Esophagus muscularis mucosa (tissue), 3 donors: ENCODE measurements around the gene SPZ1.

Experiments used
- POLR2A ChIP-seq: fragments of 450-650 bp; IDR thresholded peaks from one replicate; pipeline ENCODE4 v1.6.1; 2017; ENCODE audit warnings: antibody characterized with exemption, moderate library complexity, mild to moderate bottlenecking, low read depth
- TF ChIP-seq, protein P1 (sequence below), 3 experiments: fragments of 200-600 bp in 2 of 3; fragments of 450-650 bp in 1 of 3; sonication (generic) in 2 of 3; IDR thresholded peaks; one replicate each; pipeline ENCODE4 v1.5.1; 2017 to 2019; ENCODE audit warnings: antibody characterized with exemption in 3 of 3, mild to moderate bottlenecking in 2 of 3, moderate library complexity in 1 of 3

DNA sequence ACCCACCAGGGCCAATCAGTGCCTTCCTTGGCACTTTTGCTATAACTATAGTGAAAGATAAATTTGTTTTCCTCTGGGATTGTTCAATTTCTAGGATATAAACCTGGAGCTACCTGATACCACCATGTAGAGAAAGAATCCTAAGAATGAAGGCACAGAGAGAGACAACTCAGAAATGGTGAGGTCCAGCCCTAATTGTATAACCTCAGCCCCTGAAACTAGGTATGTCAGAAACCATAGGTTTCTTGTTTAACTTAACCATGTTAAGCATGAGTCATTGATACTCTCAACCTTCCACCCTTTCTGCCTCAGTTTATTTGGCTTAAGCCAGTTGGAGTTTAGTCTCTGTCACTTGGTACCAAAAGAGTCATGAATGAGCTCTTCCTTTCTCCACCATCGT is 4.6 kb upstream of the SPZ1 start:
- TF ChIP-seq POLR2A: no peak
- TF ChIP-seq, protein P1, sequence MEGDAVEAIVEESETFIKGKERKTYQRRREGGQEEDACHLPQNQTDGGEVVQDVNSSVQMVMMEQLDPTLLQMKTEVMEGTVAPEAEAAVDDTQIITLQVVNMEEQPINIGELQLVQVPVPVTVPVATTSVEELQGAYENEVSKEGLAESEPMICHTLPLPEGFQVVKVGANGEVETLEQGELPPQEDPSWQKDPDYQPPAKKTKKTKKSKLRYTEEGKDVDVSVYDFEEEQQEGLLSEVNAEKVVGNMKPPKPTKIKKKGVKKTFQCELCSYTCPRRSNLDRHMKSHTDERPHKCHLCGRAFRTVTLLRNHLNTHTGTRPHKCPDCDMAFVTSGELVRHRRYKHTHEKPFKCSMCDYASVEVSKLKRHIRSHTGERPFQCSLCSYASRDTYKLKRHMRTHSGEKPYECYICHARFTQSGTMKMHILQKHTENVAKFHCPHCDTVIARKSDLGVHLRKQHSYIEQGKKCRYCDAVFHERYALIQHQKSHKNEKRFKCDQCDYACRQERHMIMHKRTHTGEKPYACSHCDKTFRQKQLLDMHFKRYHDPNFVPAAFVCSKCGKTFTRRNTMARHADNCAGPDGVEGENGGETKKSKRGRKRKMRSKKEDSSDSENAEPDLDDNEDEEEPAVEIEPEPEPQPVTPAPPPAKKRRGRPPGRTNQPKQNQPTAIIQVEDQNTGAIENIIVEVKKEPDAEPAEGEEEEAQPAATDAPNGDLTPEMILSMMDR (IDR thresholded peaks at IDR 0.05): no peak
